Bronchial epithelial cell (primary cell): ENCODE results near the gene HOXC10. TPM values are rescaled to one million over a fixed set of nuclear protein-coding genes. Genes with fewer than 3 reads are reported as not detected.

Experiments
- DNase-seq: peaks from one replicate; pipeline ENCODE4 v3.0.0-alpha.2; 2010; ENCODE audit warnings: low read depth
- FAIRE-seq: peaks from 2 replicates; lab custom pipeline; 2011; peaks lifted over from hg19 to GRCh38; lab: Jason Lieb, UNC
- H3K27me3 ChIP-seq: 2 replicates; pipeline ENCODE4 v1.5.1; 2011; ENCODE audit warnings: low read length; ENCODE audit not compliant: control insufficient read depth, insufficient read depth
- H3K36me3 ChIP-seq: 2 replicates; pipeline ENCODE4 v1.5.1; 2011; ENCODE audit warnings: low read length; ENCODE audit not compliant: control insufficient read depth, insufficient read depth
- H3K4me3 ChIP-seq: 2 replicates; pipeline ENCODE4 v1.5.1; 2011; ENCODE audit warnings: mild to moderate bottlenecking, low read depth, low read length, control low read depth
- total RNA-seq: library from RNA; depleted of rRNA; stranded (reverse); fragments of >200 nt; gene quantifications from 2 replicates; pipeline ENCODE4 v1.2.1, GENCODE V29; 2014
- TF ChIP-seq, protein P1 (sequence below): IDR thresholded peaks from 2 replicates; pipeline ENCODE4 v1.5.1; 2011; ENCODE audit warnings: mild to moderate bottlenecking, moderate library complexity, low read length, control low read depth, inconsistent platforms; ENCODE audit not compliant: insufficient read depth, severe bottlenecking

Gene HOXC10
- total RNA-seq, 1 donor from 2014 or later = not detected

DNA sequence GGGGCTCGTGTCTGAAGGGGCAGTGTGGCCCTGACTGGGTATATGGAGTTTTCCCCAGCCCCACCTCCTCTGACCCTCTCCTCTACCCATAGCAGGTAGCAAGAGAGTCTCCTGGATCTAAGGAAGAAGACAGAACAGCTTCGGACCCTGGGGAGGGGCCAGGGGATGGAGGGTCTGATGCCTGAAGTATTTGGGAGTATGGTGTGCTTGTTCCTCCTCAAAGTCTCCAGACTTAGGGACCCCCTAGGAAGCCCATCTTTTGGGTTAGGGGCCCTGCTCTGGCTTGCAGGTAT, 23.3 kb downstream of the HOXC10 start:
- H3K4me3 ChIP-seq = no peak overlapping the region
- TF ChIP-seq, protein P1, sequence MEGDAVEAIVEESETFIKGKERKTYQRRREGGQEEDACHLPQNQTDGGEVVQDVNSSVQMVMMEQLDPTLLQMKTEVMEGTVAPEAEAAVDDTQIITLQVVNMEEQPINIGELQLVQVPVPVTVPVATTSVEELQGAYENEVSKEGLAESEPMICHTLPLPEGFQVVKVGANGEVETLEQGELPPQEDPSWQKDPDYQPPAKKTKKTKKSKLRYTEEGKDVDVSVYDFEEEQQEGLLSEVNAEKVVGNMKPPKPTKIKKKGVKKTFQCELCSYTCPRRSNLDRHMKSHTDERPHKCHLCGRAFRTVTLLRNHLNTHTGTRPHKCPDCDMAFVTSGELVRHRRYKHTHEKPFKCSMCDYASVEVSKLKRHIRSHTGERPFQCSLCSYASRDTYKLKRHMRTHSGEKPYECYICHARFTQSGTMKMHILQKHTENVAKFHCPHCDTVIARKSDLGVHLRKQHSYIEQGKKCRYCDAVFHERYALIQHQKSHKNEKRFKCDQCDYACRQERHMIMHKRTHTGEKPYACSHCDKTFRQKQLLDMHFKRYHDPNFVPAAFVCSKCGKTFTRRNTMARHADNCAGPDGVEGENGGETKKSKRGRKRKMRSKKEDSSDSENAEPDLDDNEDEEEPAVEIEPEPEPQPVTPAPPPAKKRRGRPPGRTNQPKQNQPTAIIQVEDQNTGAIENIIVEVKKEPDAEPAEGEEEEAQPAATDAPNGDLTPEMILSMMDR = no peak
- H3K36me3 ChIP-seq = no peaks in the 10 kb centered on the region
- no peak for DNase-seq
- no peak for FAIRE-seq
- peaks cover 75% of the 10 kb centered on the region for H3K27me3 ChIP-seq

DNA sequence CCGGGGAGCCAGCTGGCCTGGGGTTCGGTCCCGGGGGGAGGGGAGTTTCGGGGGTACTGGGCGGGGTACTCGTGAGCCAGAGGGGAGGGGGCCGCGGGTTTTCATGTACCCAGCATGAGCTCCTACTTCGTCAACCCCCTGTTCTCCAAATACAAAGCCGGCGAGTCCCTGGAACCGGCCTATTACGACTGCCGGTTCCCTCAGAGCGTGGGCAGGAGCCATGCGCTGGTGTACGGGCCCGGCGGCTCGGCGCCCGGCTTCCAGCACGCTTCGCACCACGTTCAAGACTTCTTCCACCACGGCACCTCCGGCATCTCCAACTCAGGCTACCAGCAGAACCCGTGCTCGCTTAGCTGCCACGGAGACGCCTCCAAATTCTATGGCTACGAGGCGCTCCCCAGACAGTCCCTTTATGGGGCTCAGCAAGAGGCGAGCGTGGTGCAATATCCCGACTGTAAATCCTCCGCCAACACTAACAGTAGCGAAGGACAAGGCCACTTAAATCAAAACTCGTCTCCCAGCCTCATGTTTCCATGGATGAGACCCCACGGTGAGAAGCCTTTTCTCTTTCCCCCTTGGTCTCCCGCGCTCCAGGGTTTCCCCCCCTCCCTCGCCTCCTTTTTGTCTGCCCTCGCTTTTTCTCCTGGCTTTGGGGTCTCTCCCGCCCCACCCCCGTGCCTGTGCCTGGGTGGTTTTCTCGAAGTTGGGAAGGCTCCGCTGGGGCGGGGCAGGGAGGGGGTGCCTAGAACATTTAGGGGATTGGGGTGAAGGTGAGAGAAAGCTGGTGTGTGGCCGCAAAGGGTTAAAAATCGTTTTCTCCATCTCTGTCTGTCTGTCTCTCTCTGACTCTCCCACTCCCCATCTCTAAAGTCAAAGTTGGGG, 24.5 kb downstream of the HOXC10 start:
- TF ChIP-seq, protein P1 = no peak
- Histone ChIP-seq H3K36me3 (no peaks in the 10 kb centered on the region), H3K27me3 (peaks cover 76% of the 10 kb centered on the region), H3K4me3 (no peak overlapping the region)
- FAIRE-seq (no peak), DNase-seq (no peak)

DNA sequence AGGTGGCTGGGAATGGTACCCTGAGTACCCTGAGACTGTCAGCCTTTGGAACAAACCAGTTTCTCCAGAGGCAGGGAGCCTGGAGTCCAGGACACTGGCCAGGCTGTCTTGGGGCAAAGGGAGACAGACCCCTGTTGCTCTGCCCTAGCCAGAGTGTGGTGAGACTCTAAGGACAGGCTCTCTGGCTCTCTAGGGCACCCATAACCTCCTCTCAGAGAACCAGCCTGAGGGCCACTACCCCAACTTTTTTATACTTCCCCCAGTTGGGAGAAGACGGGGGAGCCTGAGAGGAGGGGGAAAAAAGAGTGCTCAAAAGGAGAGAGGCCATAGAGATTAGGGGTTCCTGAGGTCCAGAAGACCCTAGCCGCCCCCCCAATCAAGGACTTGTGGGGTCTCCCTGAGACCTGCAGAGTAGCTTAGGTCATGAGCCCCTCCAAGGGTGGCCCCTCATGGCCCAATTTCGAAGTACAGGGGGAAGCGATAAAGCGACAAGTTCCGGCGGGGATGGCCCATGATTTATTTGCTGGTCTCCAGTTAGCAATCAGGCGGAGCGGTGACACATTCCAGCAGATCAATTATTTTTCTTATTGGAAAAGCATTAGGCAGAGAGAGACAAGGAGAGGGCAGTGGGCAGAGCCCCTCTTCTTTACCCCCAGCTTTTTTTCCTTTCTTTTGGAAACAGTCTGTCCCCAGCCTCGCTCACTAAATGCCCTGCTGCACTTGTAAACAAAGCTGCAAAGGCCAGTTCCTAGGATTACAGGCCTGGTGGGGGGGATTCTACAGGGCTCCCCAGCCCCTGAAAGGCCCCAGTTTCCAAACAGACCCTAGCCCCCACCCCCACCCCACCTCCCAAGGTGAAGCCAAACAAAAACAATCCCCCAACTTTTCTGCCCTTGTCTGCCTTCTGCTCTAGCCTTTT, 25.4 kb downstream of the HOXC10 start:
- TF ChIP-seq, protein P1 = no peak
- H3K27me3 ChIP-seq = peaks cover 72% of the 10 kb centered on the region
- H3K4me3 ChIP-seq = no peak overlapping the region
- no peak for DNase-seq
- FAIRE-seq = no peak
- no peaks in the 10 kb centered on the region for H3K36me3 ChIP-seq

DNA sequence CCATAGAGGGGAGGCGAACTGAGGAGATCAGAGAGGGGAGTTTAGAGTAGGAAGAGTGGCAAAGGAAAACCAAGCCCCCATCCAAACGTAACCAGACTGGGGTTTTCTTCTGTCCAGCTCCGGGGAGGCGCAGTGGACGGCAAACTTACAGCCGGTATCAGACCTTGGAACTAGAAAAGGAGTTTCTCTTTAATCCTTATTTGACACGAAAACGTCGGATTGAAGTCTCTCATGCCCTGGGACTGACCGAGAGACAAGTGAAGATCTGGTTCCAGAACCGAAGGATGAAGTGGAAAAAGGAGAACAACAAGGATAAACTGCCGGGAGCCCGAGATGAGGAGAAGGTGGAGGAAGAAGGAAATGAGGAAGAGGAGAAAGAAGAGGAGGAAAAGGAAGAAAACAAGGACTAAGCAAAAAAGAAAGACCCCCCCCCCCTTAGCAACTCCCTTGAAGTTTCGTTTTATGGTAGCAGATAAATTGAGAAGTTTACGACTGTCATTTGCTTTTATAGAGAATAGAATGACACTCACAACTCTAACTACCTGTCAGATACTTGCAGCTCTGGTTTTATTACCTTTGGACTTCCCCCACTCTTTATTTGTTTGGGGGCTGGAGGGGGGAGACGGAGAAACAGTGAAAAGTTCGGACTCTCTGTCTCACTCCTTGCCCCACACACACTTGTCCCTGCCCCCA, 26.2 kb downstream of the HOXC10 start:
- Histone ChIP-seq H3K4me3 (no peak overlapping the region), H3K27me3 (peaks cover 74% of the 10 kb centered on the region), H3K36me3 (no peaks in the 10 kb centered on the region)
- DNase-seq (no peak), FAIRE-seq (no peak)
- TF ChIP-seq, protein P1 = no peak

DNA sequence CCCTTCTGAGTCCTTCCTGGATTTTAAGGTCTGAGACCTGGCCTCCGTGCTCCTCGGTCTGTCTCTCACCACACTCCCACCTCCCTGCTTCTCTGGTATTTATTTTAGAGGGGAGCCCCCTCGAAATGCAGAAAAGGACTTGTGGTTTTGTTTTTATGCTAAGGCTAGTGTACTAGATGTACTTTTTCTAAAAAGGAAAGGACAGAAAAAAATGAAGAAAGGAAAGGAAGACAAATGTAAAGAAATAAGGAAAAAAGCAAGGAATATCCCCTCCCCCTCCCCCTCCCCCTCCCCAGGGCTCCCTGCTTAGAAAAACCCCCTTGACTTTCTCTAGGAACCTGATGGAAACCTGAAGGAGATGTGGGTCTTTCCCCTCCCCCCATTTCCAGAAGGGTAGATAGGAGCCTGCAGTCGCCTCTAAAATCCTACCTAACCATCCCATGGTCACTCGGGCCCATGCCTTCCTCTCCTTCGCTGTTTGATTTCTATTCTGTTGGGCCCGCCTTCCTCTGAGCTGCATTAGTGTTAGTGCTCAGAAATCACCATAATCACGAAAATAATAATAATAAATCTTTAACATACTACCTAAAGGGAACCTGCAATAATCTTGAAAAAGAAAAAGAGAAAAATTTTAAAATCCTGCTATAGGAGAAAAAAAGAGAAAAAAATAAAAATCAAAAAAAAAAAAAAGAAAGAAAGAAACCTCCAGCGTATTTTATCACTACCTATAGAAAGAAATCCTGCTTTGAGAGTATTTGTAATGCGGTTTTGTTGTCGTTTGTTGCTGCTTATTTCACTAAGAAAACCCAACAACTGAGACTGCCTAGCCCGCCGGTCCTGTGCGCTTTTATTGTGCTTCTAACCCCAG, 27.0 kb downstream of the HOXC10 start:
- Histone ChIP-seq H3K36me3 (no peaks in the 10 kb centered on the region), H3K27me3 (peaks cover 71% of the 10 kb centered on the region), H3K4me3 (no peak overlapping the region)
- DNase-seq (no peak), FAIRE-seq (no peak)
- TF ChIP-seq, protein P1 = no peak
